SK-N-SH (cell line): ENCODE results near the gene RBM42. TPM values are rescaled to one million over a fixed set of nuclear protein-coding genes. Genes with fewer than 3 reads are reported as not detected.

Experiments used
- CTCF ChIA-PET: fragments of 300-600, 350-600 bp; formaldehyde crosslinking; extraction: SDS; loops from one replicate; lab custom pipeline; 2021; lab: Yijun Ruan, JAX
- POLR2A ChIA-PET: fragments of 350-600 bp; sonication (Branson Sonifier 250); formaldehyde crosslinking; extraction: SDS; loops from one replicate; lab custom pipeline; 2020; ENCODE audit warnings: antibody characterized with exemption, inconsistent platforms; lab: Yijun Ruan, JAX
- DNase-seq: peaks from one replicate; pipeline ENCODE4 v3.0.0; 2012
- H2AFZ ChIP-seq: fragments of 200-600 bp; sonication (generic); 2 replicates; pipeline ENCODE4 v1.8.1; 2016; ENCODE audit warnings: antibody characterized with exemption, mild to moderate bottlenecking, low read depth
- H3F3A ChIP-seq: fragments of 200-600 bp; sonication (generic); replicated peaks from 2 replicates; pipeline ENCODE3; 2016; ENCODE audit warnings: antibody characterized with exemption, mild to moderate bottlenecking; ENCODE audit not compliant: insufficient read depth
- H3K27ac ChIP-seq, 2 experiments: fragments of 200-500 bp in 1 of 2; fragments of 200-600 bp in 1 of 2; sonication (Bioruptor generic) in 1 of 2; sonication (generic), shearing (Covaris generic) in 1 of 2; 2 replicates each; pipeline versions ENCODE4 v1.5.1 to v1.6.1; 2014 to 2016; ENCODE audit warnings: low read depth in 2 of 2, inconsistent platforms in 1 of 2, low read length in 1 of 2, mild to moderate bottlenecking in 1 of 2, mixed read lengths in 1 of 2
- H3K27me3 ChIP-seq: fragments of 200-600 bp; sonication (generic), shearing (Covaris generic); 2 replicates; pipeline ENCODE4 v1.6.1; 2016; ENCODE audit warnings: mixed run types; ENCODE audit not compliant: insufficient read depth
- H3K36me3 ChIP-seq, 2 experiments: fragments of 200-500 bp in 1 of 2; fragments of 200-600 bp in 1 of 2; sonication (Bioruptor generic) in 1 of 2; sonication (generic) in 1 of 2; replicated peaks in 1 of 2; 2 replicates each; pipeline versions ENCODE3 to v1.5.1; 2014 to 2016; ENCODE audit warnings: low read length in 1 of 2, mild to moderate bottlenecking in 1 of 2; ENCODE audit not compliant: insufficient read depth in 2 of 2, control insufficient read depth in 1 of 2
- H3K4me1 ChIP-seq, 2 experiments: fragments of 200-500 bp in 1 of 2; fragments of 200-600 bp in 1 of 2; sonication (Bioruptor generic) in 1 of 2; sonication (generic), shearing (Covaris generic) in 1 of 2; 2 replicates each; pipeline versions ENCODE4 v1.5.1 to v1.6.1; 2014 to 2016; ENCODE audit warnings: low read depth in 1 of 2, low read length in 1 of 2, mixed run types in 1 of 2; ENCODE audit not compliant: insufficient read depth in 2 of 2, control insufficient read depth in 1 of 2
- H3K4me2 ChIP-seq: fragments of 200-600 bp; sonication (generic), shearing (Covaris generic); 2 replicates; pipeline ENCODE4 v1.6.1; 2017; ENCODE audit warnings: mixed run types
- H3K4me3 ChIP-seq, 2 experiments: fragments of 200-500 bp in 1 of 2; fragments of 200-600 bp in 1 of 2; sonication (Bioruptor generic) in 1 of 2; sonication (generic), shearing (Covaris generic) in 1 of 2; 2 replicates each; pipeline versions ENCODE4 v1.5.1 to v1.8.1; 2014 to 2016; ENCODE audit warnings: low read depth in 2 of 2, inconsistent platforms in 1 of 2, low read length in 1 of 2, mild to moderate bottlenecking in 1 of 2, mixed read lengths in 1 of 2, moderate library complexity in 1 of 2
- H3K79me2 ChIP-seq: fragments of 200-600 bp; sonication (generic); 2 replicates; pipeline ENCODE4 v1.8.1; 2017; ENCODE audit warnings: mild to moderate bottlenecking; ENCODE audit not compliant: insufficient read depth
- H3K9ac ChIP-seq: fragments of 200-600 bp; sonication (generic); 2 replicates; pipeline ENCODE4 v1.6.1; 2017; ENCODE audit warnings: mixed run types
- H3K9me2 ChIP-seq: fragments of 200-600 bp; sonication (generic); 2 replicates; pipeline ENCODE4 v1.6.1; 2017; ENCODE audit warnings: mixed run types
- H3K9me3 ChIP-seq: fragments of 200-600 bp; sonication (generic); 2 replicates; pipeline ENCODE4 v1.6.1; 2017; ENCODE audit warnings: mixed run types, mild to moderate bottlenecking, moderate library complexity
- H4K20me1 ChIP-seq: fragments of 200-600 bp; sonication (generic); 2 replicates; pipeline ENCODE4 v1.6.1; 2017; ENCODE audit warnings: mild to moderate bottlenecking, mixed run types; ENCODE audit not compliant: insufficient read depth
- ELF1 ChIP-seq: IDR thresholded peaks from 2 replicates; pipeline ENCODE4 v1.4.0; 2012
- EZH2phosphoT487 ChIP-seq: fragments of 200-600 bp; sonication (generic); IDR thresholded peaks from 2 replicates; pipeline ENCODE4 v1.6.1; 2017; ENCODE audit warnings: low read depth, mixed run types, mild to moderate bottlenecking, antibody characterized with exemption, moderate library complexity, borderline replicate concordance
- FOXM1 ChIP-seq: IDR thresholded peaks from 2 replicates; pipeline ENCODE4 v1.4.0; 2012; ENCODE audit warnings: low read depth, mild to moderate bottlenecking
- GABPA ChIP-seq: IDR thresholded peaks from 2 replicates; pipeline ENCODE4 v1.4.0; 2012; ENCODE audit warnings: low read depth, mild to moderate bottlenecking
- GATA2 ChIP-seq: sonication (generic); formaldehyde crosslinking; IDR thresholded peaks from 2 replicates; pipeline ENCODE4 v1.5.0; 2020; ENCODE audit warnings: mild to moderate bottlenecking, missing genetic modification reagents
- NFIC ChIP-seq: IDR thresholded peaks from 2 replicates; pipeline ENCODE4 v1.4.0; 2012; ENCODE audit warnings: borderline replicate concordance
- NRF1 ChIP-seq: IDR thresholded peaks from 2 replicates; pipeline ENCODE4 v1.6.1; 2012; ENCODE audit warnings: low read depth, mild to moderate bottlenecking, low read length
- POLR2AphosphoS5 ChIP-seq: IDR thresholded peaks from 2 replicates; pipeline ENCODE4 v1.6.1; 2012; ENCODE audit warnings: low read depth, low read length
- RXRA ChIP-seq: IDR thresholded peaks from 2 replicates; pipeline ENCODE4 v1.4.0; 2012; ENCODE audit warnings: low read depth, mild to moderate bottlenecking, borderline replicate concordance
- SIN3A ChIP-seq: IDR thresholded peaks from 2 replicates; pipeline ENCODE4 v1.6.1; 2012; ENCODE audit warnings: low read depth, mild to moderate bottlenecking, low read length, moderate library complexity, borderline replicate concordance
- SMC3 ChIP-seq: IDR thresholded peaks from 2 replicates; pipeline ENCODE4 v1.6.1; 2012; ENCODE audit warnings: low read depth, low read length, improper control_type of control experiment
- USF1 ChIP-seq: IDR thresholded peaks from 2 replicates; pipeline ENCODE4 v1.4.0; 2012; ENCODE audit warnings: low read depth, borderline replicate concordance
- USF2 ChIP-seq: fragments of 150-350 bp; IDR thresholded peaks from 2 replicates; pipeline ENCODE4 v1.6.1; 2017; ENCODE audit warnings: antibody characterized with exemption, low read length, low read depth, borderline replicate concordance
- WGBS: methylation state at CpG from one replicate; pipeline ENCODE4 v1.1.6; 2017; ENCODE audit warnings: low lambda C conversion rate; 5-methylcytosine and 5-hydroxymethylcytosine counted together
- polyA plus RNA-seq, 3 experiments: library from polyadenylated mRNA; depleted of rRNA; stranded (reverse); fragments of >200 nt; gene quantifications; 2 replicates each; pipeline ENCODE4 v1.2.3, GENCODE V29; 2012
- TF ChIP-seq, protein P1 (sequence below): IDR thresholded peaks from 2 replicates; pipeline ENCODE4 v1.4.0; 2012; ENCODE audit warnings: low read depth
- TF ChIP-seq, protein P2 (sequence below): fragments of 200-600 bp; sonication (generic); IDR thresholded peaks from 2 replicates; pipeline ENCODE4 v1.6.1; 2017; ENCODE audit warnings: antibody characterized with exemption, mild to moderate bottlenecking, moderate library complexity
- TF ChIP-seq, protein P3 (sequence below): fragments of 150-350 bp; IDR thresholded peaks from 2 replicates; pipeline ENCODE4 v1.6.1; 2016; ENCODE audit warnings: mild to moderate bottlenecking, low read depth, low read length
- TF ChIP-seq, protein P4 (sequence below): IDR thresholded peaks from 2 replicates; pipeline ENCODE4 v1.4.0; 2012; ENCODE audit warnings: low read depth, borderline replicate concordance
- TF ChIP-seq, protein P5 (sequence below): IDR thresholded peaks from 2 replicates; pipeline ENCODE4; 2012
- TF ChIP-seq, protein P6 (sequence below): IDR thresholded peaks from 2 replicates; pipeline ENCODE4 v1.6.1; 2012; ENCODE audit warnings: mild to moderate bottlenecking, low read depth, low read length, moderate library complexity

The RBM42 gene
- polyA plus RNA-seq, 1 of the 3 experiments (the other 2 are of a cell fraction) = 69.9 TPM

- Histone ChIP-seq H3K9me2 (no peaks in the 10 kb centered on the region), H4K20me1 (no peaks in the 10 kb centered on the region), H3K9ac (no peak overlapping the region)
- no peak for DNase-seq
- TF ChIP-seq, protein P1, sequence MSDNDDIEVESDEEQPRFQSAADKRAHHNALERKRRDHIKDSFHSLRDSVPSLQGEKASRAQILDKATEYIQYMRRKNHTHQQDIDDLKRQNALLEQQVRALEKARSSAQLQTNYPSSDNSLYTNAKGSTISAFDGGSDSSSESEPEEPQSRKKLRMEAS = no peak
- TF ChIP-seq POLR2AphosphoS5 (no peak), NFIC (no peak), RXRA (no peak), USF1 (no peak), SMC3 (no peak), FOXM1 (no peak), ELF1 (no peak), NRF1 (no peak), SIN3A (no peak), EZH2phosphoT487 (no peak), GABPA (no peak), GATA2 (CRISPR knock-in tag) (no peak), USF2 (no peak)
- TF ChIP-seq, protein P2, sequence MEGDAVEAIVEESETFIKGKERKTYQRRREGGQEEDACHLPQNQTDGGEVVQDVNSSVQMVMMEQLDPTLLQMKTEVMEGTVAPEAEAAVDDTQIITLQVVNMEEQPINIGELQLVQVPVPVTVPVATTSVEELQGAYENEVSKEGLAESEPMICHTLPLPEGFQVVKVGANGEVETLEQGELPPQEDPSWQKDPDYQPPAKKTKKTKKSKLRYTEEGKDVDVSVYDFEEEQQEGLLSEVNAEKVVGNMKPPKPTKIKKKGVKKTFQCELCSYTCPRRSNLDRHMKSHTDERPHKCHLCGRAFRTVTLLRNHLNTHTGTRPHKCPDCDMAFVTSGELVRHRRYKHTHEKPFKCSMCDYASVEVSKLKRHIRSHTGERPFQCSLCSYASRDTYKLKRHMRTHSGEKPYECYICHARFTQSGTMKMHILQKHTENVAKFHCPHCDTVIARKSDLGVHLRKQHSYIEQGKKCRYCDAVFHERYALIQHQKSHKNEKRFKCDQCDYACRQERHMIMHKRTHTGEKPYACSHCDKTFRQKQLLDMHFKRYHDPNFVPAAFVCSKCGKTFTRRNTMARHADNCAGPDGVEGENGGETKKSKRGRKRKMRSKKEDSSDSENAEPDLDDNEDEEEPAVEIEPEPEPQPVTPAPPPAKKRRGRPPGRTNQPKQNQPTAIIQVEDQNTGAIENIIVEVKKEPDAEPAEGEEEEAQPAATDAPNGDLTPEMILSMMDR = no peak
- TF ChIP-seq, protein P3, sequence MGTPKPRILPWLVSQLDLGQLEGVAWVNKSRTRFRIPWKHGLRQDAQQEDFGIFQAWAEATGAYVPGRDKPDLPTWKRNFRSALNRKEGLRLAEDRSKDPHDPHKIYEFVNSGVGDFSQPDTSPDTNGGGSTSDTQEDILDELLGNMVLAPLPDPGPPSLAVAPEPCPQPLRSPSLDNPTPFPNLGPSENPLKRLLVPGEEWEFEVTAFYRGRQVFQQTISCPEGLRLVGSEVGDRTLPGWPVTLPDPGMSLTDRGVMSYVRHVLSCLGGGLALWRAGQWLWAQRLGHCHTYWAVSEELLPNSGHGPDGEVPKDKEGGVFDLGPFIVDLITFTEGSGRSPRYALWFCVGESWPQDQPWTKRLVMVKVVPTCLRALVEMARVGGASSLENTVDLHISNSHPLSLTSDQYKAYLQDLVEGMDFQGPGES = no peak
- TF ChIP-seq, protein P4, sequence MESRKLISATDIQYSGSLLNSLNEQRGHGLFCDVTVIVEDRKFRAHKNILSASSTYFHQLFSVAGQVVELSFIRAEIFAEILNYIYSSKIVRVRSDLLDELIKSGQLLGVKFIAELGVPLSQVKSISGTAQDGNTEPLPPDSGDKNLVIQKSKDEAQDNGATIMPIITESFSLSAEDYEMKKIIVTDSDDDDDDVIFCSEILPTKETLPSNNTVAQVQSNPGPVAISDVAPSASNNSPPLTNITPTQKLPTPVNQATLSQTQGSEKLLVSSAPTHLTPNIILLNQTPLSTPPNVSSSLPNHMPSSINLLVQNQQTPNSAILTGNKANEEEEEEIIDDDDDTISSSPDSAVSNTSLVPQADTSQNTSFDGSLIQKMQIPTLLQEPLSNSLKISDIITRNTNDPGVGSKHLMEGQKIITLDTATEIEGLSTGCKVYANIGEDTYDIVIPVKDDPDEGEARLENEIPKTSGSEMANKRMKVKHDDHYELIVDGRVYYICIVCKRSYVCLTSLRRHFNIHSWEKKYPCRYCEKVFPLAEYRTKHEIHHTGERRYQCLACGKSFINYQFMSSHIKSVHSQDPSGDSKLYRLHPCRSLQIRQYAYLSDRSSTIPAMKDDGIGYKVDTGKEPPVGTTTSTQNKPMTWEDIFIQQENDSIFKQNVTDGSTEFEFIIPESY = no peak
- TF ChIP-seq, protein P5, sequence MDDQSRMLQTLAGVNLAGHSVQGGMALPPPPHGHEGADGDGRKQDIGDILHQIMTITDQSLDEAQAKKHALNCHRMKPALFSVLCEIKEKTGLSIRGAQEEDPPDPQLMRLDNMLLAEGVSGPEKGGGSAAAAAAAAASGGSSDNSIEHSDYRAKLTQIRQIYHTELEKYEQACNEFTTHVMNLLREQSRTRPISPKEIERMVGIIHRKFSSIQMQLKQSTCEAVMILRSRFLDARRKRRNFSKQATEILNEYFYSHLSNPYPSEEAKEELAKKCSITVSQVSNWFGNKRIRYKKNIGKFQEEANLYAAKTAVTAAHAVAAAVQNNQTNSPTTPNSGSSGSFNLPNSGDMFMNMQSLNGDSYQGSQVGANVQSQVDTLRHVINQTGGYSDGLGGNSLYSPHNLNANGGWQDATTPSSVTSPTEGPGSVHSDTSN = no peak
- TF ChIP-seq, protein P6, sequence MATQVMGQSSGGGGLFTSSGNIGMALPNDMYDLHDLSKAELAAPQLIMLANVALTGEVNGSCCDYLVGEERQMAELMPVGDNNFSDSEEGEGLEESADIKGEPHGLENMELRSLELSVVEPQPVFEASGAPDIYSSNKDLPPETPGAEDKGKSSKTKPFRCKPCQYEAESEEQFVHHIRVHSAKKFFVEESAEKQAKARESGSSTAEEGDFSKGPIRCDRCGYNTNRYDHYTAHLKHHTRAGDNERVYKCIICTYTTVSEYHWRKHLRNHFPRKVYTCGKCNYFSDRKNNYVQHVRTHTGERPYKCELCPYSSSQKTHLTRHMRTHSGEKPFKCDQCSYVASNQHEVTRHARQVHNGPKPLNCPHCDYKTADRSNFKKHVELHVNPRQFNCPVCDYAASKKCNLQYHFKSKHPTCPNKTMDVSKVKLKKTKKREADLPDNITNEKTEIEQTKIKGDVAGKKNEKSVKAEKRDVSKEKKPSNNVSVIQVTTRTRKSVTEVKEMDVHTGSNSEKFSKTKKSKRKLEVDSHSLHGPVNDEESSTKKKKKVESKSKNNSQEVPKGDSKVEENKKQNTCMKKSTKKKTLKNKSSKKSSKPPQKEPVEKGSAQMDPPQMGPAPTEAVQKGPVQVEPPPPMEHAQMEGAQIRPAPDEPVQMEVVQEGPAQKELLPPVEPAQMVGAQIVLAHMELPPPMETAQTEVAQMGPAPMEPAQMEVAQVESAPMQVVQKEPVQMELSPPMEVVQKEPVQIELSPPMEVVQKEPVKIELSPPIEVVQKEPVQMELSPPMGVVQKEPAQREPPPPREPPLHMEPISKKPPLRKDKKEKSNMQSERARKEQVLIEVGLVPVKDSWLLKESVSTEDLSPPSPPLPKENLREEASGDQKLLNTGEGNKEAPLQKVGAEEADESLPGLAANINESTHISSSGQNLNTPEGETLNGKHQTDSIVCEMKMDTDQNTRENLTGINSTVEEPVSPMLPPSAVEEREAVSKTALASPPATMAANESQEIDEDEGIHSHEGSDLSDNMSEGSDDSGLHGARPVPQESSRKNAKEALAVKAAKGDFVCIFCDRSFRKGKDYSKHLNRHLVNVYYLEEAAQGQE = no peak
- TF ChIP-seq, all 33 proteins: peak for 0
- H3F3A ChIP-seq = no peaks in the 10 kb centered on the region
- ChIA-PET POLR2A (no interaction called here), CTCF (interaction anchor here (0.9 to 2.8 kb wide), 2 partner anchors 11 kb away, joined by 3 to 10 read pairs; partner anchors contain the start of gene UPK1A)
- H3K4me2 ChIP-seq = no peak overlapping the region
- H3K27me3 ChIP-seq = no peaks in the 10 kb centered on the region
- 97% methylated on average over 4 of the region's 4 CpGs for WGBS
- no peak overlapping the region for H3K27ac ChIP-seq
- H3K4me1 ChIP-seq = no peaks in the 10 kb centered on the region
- no peaks in the 10 kb centered on the region for H3K9me3 ChIP-seq
- H2AFZ ChIP-seq = no peak overlapping the region
- no peak overlapping the region for H3K4me3 ChIP-seq
- H3K79me2 ChIP-seq = peaks cover 9% of the 10 kb centered on the region; the same call in 1 of the 2 replicates
- H3K36me3 ChIP-seq = peaks cover 28 to 37% of the 10 kb centered on the region in 2 experiments
Measured at GRCh38 chr19:35655600-35655999, 26.8 kb downstream of the RBM42 start.
